GM12891 (cell line): ENCODE measurements around the gene PCP4. TPM values are rescaled to one million over a fixed set of nuclear protein-coding genes. Genes with fewer than 3 reads are reported as not detected.

Source experiments
- DNase-seq: peaks from one replicate; pipeline ENCODE4 v3.0.0; 2011; ENCODE audit warnings: low spot score; ENCODE audit not compliant: insufficient read length
- FAIRE-seq: peaks from 2 replicates; lab custom pipeline; 2011; peaks lifted over from hg19 to GRCh38; lab: Jason Lieb, UNC
- PAX5 ChIP-seq: IDR thresholded peaks from 2 replicates; pipeline ENCODE4 v1.6.1; 2011; ENCODE audit warnings: low read length, moderate library complexity, mild to moderate bottlenecking; ENCODE audit not compliant: insufficient read depth, severe bottlenecking
- POLR2A ChIP-seq: IDR thresholded peaks from 2 replicates; pipeline ENCODE4 v1.6.1; 2011; ENCODE audit warnings: low read depth, low read length, control low read depth
- POLR2AphosphoS5 ChIP-seq: IDR thresholded peaks from 2 replicates; pipeline ENCODE4 v1.6.1; 2011; ENCODE audit warnings: low read depth, low read length, control low read depth
- POU2F2 ChIP-seq: IDR thresholded peaks from 2 replicates; pipeline ENCODE4 v1.6.1; 2011; ENCODE audit warnings: low read depth, mild to moderate bottlenecking, control low read depth, low read length, moderate library complexity
- SPI1 ChIP-seq: IDR thresholded peaks from 2 replicates; pipeline ENCODE4 v1.6.1; 2011; ENCODE audit warnings: low read depth, low read length, control low read depth
- TAF1 ChIP-seq: IDR thresholded peaks from 2 replicates; pipeline ENCODE4 v1.6.1; 2011; ENCODE audit warnings: low read depth, low read length, control low read depth
- polyA plus RNA-seq: library from polyadenylated mRNA; unstranded; fragments of >200 nt; gene quantifications from one replicate; pipeline ENCODE4 v1.2.1, GENCODE V29; 2012; ENCODE audit warnings: low read depth, missing spikeins, inconsistent platforms; ENCODE audit not compliant: missing spikeins

PCP4 gene
- not detected for polyA plus RNA-seq

GRCh38 chr21:39867198-39867650 is at the start of gene PCP4:
PCP4 (plus strand) TSS chr21:39867438; CDS start chr21:39867502, 64 bp downstream.
- DNase-seq: peak; percentile 35
- FAIRE-seq: no peak
- TF ChIP-seq SPI1 (no peak), POU2F2 (no peak), POLR2A (no peak), PAX5 (no peak), POLR2AphosphoS5 (no peak), TAF1 (no peak)

- no peak for DNase-seq
- no peak for FAIRE-seq
- TF ChIP-seq SPI1: peak; percentile 79
- TF ChIP-seq PAX5: no peak
These were observed 48.7 kb upstream of the PCP4 start for GRCh38 chr21:39818557-39818956.

- DNase-seq (no peak), FAIRE-seq (no peak)
- TF ChIP-seq TAF1 (no peak), POLR2A (no peak), POU2F2 (no peak), PAX5 (no peak), SPI1 (no peak), POLR2AphosphoS5 (no peak)
These were observed 45.2 kb upstream of the PCP4 start for GRCh38 chr21:39822042-39822441.

- DNase-seq (no peak), FAIRE-seq (no peak)
- no peak for TF ChIP-seq POU2F2
- TF ChIP-seq POLR2AphosphoS5: no peak
- TF ChIP-seq POLR2A: no peak
These were observed 42.0 kb upstream of the PCP4 start for GRCh38 chr21:39825250-39825649.

- DNase-seq: no peak
- no peak for TF ChIP-seq POLR2AphosphoS5
- TF ChIP-seq POLR2A: no peak
- no peak for TF ChIP-seq PAX5
- no peak for TF ChIP-seq POU2F2
- TF ChIP-seq TAF1: no peak
- no peak for TF ChIP-seq SPI1
- no peak for FAIRE-seq
These were observed 32.7 kb upstream of the PCP4 start for GRCh38 chr21:39834543-39834942.

GRCh38 chr21:39837861-39838359 is 29.3 kb upstream of the PCP4 start:
- TF ChIP-seq PAX5 (no peak), POU2F2 (no peak), POLR2A (no peak), SPI1 (no peak), TAF1 (no peak), POLR2AphosphoS5 (no peak)
- DNase-seq: no peak
- no peak for FAIRE-seq

GRCh38 chr21:39840373-39841097 is 26.7 kb upstream of the PCP4 start:
- no peak for FAIRE-seq
- no peak for DNase-seq
- TF ChIP-seq POU2F2: no peak
- TF ChIP-seq PAX5: no peak
- no peak for TF ChIP-seq POLR2A
- no peak for TF ChIP-seq POLR2AphosphoS5
- no peak for TF ChIP-seq SPI1
- no peak for TF ChIP-seq TAF1

- DNase-seq (no peak), FAIRE-seq (no peak)
- TF ChIP-seq POLR2A (no peak), SPI1 (no peak), POU2F2 (no peak), PAX5 (no peak), TAF1 (no peak), POLR2AphosphoS5 (no peak)
These were observed 24.3 kb upstream of the PCP4 start for GRCh38 chr21:39842741-39843459.

GRCh38 chr21:39843483-39843882 is 23.8 kb upstream of the PCP4 start:
- TF ChIP-seq POU2F2 (no peak), PAX5 (no peak), POLR2AphosphoS5 (no peak), POLR2A (no peak), TAF1 (no peak)
- FAIRE-seq: no peak
- DNase-seq: no peak
